ENCODE measurements around the gene ANTXRL.

DNA sequence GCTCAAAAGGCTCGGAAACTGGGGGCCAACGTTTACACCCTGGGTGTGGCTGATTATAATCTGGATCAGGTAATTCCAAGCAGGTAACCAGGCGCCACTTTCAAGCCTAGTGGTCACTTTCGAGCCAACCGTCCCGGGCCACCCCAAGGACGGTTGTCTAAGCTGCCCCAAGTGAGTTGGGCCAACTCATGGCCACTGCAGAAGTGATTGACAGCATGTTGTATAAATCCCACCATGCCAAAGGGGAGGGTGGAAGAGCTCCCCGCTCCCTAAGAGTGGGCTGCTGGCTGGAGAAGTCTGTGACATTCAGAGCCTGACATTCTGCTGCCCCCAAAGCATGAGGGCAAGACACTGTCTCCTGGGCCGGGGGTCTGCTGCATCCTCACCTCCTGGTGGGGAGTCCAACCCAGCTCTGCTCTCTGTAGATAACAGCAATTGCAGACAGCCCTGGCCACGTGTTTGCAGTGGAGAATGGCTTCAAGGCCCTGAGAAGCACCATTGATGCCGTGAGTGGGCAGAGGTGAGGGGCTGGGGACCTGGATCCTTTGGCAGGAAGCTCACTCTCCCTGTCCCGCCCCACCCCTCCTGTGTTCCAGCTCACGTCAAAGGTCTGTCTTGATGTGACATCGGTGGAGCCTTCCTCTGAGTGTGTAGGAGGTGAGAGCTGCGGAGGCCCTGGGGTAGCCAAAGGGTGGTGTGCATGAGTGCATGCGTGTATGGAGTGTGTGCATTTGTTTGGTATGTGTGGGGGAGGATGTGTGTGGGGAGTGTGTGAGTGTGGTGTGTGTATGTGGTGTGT, 10.8 kb downstream of the ANTXRL start:
- TF ChIP-seq POLR2AphosphoS5 (IDR thresholded peaks at IDR 0.05; ENCODE audit: low read depth, low read length) = no peak
- TF ChIP-seq TAF1 (IDR thresholded peaks at IDR 0.05; ENCODE audit: borderline replicate concordance, insufficient read depth, low read length) = no peak
- TF ChIP-seq SIN3A (IDR thresholded peaks at IDR 0.05; ENCODE audit: borderline replicate concordance, insufficient read depth, low read length) = no peak
